ENCODE results near the gene AKIRIN1. TPM values are rescaled to one million over a fixed set of nuclear protein-coding genes. Genes with fewer than 3 reads are reported as not detected.
"Not testable (repeated sequence)": the region's sequence is repeated elsewhere in the genome, so short reads cannot be mapped to it uniquely, and the experiment has no call there.

The AKIRIN1 gene
- total and polyA plus RNA-seq, 5 donors: 32.2 to 63.3 (median 54.4) TPM

- 58% methylated on average over 4 of the region's 4 CpGs for WGBS
- H3K9me3 ChIP-seq (ENCODE audit: control insufficient read depth, low read length): no peaks in the 10 kb centered on the region
- no peak for ATAC-seq
- no peaks in the 10 kb centered on the region for H3K27me3 ChIP-seq (ENCODE audit: control insufficient read depth, insufficient read depth)
- DNase-seq: no peak
- H3K4me3 ChIP-seq (ENCODE audit: low read length): no peak overlapping the region
- H3K27ac ChIP-seq (ENCODE audit: low read length): no peak overlapping the region
- H3K4me1 ChIP-seq (ENCODE audit: control insufficient read depth, insufficient read depth, low read length): peaks cover 6% of the 10 kb centered on the region
- intact Hi-C loops (cut with DNase I): loop anchor here in 2 of 4 donors (10.0 kb wide), 1 partner anchor 132 kb away; no protein-coding TSS in a partner anchor
Measured at GRCh38 chr1:38997034-38997900, 6.2 kb downstream of the AKIRIN1 start.

- WGBS: 34% methylated on average over 3 of the region's 3 CpGs
- peaks cover 4% of the 10 kb centered on the region for H3K4me1 ChIP-seq (ENCODE audit: control insufficient read depth, insufficient read depth, low read length)
- DNase-seq (no peak), ATAC-seq (no peak)
- no peaks in the 10 kb centered on the region for H3K9me3 ChIP-seq (ENCODE audit: control insufficient read depth, low read length)
- intact Hi-C loops (cut with DNase I): loop anchor here in 2 of 4 donors (10.0 kb wide), 1 partner anchor 133 kb away; no protein-coding TSS in a partner anchor
- no peak overlapping the region for H3K27ac ChIP-seq (ENCODE audit: low read length)
- H3K4me3 ChIP-seq (ENCODE audit: low read length): no peak overlapping the region
- no peaks in the 10 kb centered on the region for H3K27me3 ChIP-seq (ENCODE audit: control insufficient read depth, insufficient read depth)
Measured at GRCh38 chr1:38997901-38998190, 6.8 kb downstream of the AKIRIN1 start.

DNA sequence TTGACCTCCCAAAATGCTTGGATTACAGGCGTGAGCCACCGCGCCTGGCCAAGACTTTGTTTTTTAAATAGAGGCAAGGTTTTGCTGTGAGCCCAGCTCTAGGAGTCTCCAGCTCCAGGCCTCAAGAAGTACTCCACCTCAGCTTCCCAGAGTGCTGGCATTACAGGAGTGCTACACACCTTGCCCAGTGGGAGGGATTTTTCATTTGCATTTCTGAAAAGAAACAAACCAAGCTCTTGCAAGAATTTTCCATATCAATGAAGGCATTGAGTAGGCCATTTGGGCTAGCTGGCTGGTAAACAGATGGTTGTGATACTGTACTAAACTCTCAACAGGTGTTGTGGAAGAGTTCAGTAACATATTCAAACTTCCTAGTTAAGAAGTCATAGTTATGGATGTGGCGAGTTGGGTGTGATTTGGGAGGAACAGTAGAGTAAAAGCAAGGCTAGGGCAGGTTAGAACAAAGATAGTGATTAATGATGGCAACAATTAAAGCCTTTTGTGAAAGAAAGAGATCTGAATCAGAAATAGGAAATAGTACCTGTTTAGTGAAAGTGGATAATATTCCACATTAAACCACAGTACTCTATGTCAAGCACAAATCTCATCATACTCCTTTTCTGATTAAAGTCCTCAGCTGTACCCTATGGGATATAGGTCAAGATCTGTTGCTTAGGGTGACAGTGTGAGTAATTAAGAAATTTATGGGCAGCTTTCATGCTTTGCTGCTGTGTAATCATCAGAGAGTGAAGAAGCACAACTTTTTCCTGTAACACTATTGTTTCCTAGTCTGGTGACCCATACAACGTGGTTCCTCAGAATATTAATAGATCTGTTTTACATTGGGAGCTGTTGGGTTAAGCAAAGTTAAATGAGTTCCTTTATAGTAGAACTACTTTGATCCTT lies 10.7 kb downstream of the AKIRIN1 start:
- no peaks in the 10 kb centered on the region for H3K9me3 ChIP-seq (ENCODE audit: control insufficient read depth, low read length)
- no peak for DNase-seq
- no peak for ATAC-seq
- intact Hi-C loops (cut with DNase I): no loop called here
- no peak overlapping the region for H3K27ac ChIP-seq (ENCODE audit: low read length)
- no peak overlapping the region for H3K4me3 ChIP-seq (ENCODE audit: low read length)
- H3K4me1 ChIP-seq (ENCODE audit: control insufficient read depth, insufficient read depth, low read length): no peaks in the 10 kb centered on the region
- 83% methylated on average over 5 of the region's 5 CpGs for WGBS
- no peaks in the 10 kb centered on the region for H3K27me3 ChIP-seq (ENCODE audit: control insufficient read depth, insufficient read depth)

GRCh38 chr1:39003281-39003680 lies 12.2 kb downstream of the AKIRIN1 start:
- H3K4me1 ChIP-seq (ENCODE audit: control insufficient read depth, insufficient read depth, low read length): no peaks in the 10 kb centered on the region
- ATAC-seq: no peak
- 57% methylated on average over 3 of the region's 3 CpGs for WGBS

DNA sequence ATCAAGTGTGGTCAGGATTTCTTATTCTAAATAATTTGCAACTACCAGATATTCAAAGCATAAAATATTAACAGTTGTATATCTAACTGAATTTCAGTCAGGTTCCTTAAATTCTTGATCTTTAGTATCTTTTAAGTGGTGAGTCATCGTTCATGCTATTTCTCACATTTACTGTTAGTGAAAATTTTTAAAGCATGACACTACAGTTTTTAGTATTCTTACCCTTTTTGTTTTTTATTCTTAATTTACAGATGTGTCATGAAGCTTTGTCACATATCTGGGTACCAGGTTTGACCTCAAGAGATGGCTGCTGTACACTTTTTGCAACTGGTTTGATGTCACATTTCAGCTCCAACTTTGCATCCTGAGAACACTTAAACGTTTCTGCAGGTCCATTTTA lies 12.7 kb downstream of the AKIRIN1 start:
- no peak for ATAC-seq
- H3K4me1 ChIP-seq (ENCODE audit: control insufficient read depth, insufficient read depth, low read length): no peaks in the 10 kb centered on the region
- intact Hi-C loops (cut with DNase I): no loop called here
- no peak overlapping the region for H3K4me3 ChIP-seq (ENCODE audit: low read length)
- no peaks in the 10 kb centered on the region for H3K9me3 ChIP-seq (ENCODE audit: control insufficient read depth, low read length)
- DNase-seq: no peak
- no peaks in the 10 kb centered on the region for H3K27me3 ChIP-seq (ENCODE audit: control insufficient read depth, insufficient read depth)
- 67% methylated on average over 2 of the region's 2 CpGs for WGBS
- no peak overlapping the region for H3K27ac ChIP-seq (ENCODE audit: low read length)

More at GRCh38 chr1:39003281-39003680, 12.2 kb downstream of the AKIRIN1 start:
- H3K4me3 ChIP-seq (ENCODE audit: low read length): no peak overlapping the region
- H3K27me3 ChIP-seq (ENCODE audit: control insufficient read depth, insufficient read depth): no peaks in the 10 kb centered on the region
- H3K9me3 ChIP-seq (ENCODE audit: control insufficient read depth, low read length): no peaks in the 10 kb centered on the region
- H3K27ac ChIP-seq (ENCODE audit: low read length): no peak overlapping the region
- intact Hi-C loops (cut with DNase I): no loop called here
- DNase-seq: no peak

DNA sequence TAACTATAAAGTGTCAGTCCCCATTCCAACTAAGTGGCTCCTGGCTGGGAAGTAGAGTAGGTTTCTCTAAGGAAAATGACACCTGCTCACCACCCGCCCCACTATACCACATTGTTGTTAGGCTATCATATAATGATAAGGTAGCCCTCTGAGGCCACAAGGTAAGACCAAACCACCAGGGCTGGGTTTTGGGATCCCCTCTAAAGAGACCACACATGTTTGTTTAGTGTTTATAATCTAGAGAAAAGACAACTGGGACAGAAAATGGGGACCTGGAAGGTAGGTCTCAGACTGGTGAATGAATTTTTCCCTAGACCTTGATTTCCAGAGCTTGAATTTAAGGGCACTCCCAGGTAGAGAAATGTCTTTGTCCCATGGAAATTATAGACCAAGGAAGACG lies 15.2 kb downstream of the AKIRIN1 start:
- no peak overlapping the region for H3K4me3 ChIP-seq (ENCODE audit: low read length)
- no peaks in the 10 kb centered on the region for H3K27me3 ChIP-seq (ENCODE audit: control insufficient read depth, insufficient read depth)
- no peaks in the 10 kb centered on the region for H3K4me1 ChIP-seq (ENCODE audit: control insufficient read depth, insufficient read depth, low read length)
- H3K27ac ChIP-seq (ENCODE audit: low read length): no peak overlapping the region
- intact Hi-C loops (cut with DNase I): no loop called here
- ATAC-seq (no peak), DNase-seq (no peak)
- no peaks in the 10 kb centered on the region for H3K9me3 ChIP-seq (ENCODE audit: control insufficient read depth, low read length)
- 94% methylated on average over 2 of the region's 2 CpGs for WGBS

DNA sequence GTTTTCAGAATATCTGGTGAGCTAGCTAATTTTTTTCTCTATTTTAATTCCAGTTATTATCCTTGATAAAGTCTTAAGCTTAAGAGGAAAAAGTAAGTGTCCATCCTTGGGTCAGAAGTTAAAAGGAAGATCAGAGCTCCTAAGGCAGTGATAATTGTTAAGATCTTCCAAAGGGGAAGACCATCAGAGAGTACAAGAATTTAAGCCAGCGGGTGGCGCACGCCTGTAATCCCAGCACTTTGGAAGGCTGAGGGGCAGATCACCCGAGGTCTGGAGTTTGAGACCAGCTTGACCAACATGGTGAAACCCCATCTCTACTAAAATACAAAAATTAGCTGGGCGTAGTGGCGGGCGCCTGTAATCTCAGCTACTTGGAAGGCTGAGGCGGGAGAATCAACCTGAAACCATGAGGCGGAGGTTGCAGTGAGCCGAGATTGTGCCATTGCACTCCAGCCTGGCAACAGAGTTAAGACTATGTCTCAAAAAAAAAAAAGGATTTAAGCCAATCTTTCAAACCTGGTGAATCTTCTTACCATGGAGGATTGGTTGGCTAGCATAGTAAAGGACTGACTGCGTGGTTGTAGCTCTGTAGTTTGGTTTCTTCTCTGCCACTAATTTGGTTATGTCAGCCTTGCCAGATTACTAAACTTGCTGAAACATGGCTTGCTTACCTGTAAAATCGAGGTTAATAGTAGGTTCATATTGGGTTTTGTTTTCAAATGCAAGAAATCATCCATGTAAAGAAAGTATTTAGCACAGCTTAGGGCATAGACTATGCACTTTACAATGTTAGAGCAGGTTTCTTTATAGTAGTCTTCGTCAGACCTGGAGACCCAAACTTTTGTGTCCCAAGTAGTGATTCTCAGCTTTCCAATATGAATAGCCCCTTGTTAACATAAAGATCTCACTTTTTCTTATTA lies 15.9 kb downstream of the AKIRIN1 start:
- intact Hi-C loops (cut with DNase I): no loop called here
- Histone ChIP-seq H3K4me3 (ENCODE audit: low read length) (no peak overlapping the region), H3K27me3 (ENCODE audit: control insufficient read depth, insufficient read depth) (no peaks in the 10 kb centered on the region), H3K9me3 (ENCODE audit: control insufficient read depth, low read length) (no peaks in the 10 kb centered on the region), H3K4me1 (ENCODE audit: control insufficient read depth, insufficient read depth, low read length) (no peaks in the 10 kb centered on the region), H3K27ac (ENCODE audit: low read length) (no peak overlapping the region)
- DNase-seq (no peak), ATAC-seq (no peak)
- WGBS: 94% methylated on average over 13 of the region's 13 CpGs

GRCh38 chr1:39014956-39015355 lies 23.9 kb downstream of the AKIRIN1 start:
- intact Hi-C loops (cut with DNase I): not testable (repeated sequence)
- peak in 1 of 2 donors; percentile 44 for ATAC-seq

GRCh38 chr1:39016604-39017171 lies 25.6 kb downstream of the AKIRIN1 start:
- no peaks in the 10 kb centered on the region for H3K9me3 ChIP-seq (ENCODE audit: control insufficient read depth, low read length)
- no peaks in the 10 kb centered on the region for H3K4me1 ChIP-seq (ENCODE audit: control insufficient read depth, insufficient read depth, low read length)
- intact Hi-C loops (cut with DNase I): no loop called here
- WGBS: 69% methylated on average over 10 of the region's 10 CpGs
- no peaks in the 10 kb centered on the region for H3K27me3 ChIP-seq (ENCODE audit: control insufficient read depth, insufficient read depth)
- H3K27ac ChIP-seq (ENCODE audit: low read length): no peak overlapping the region
- ATAC-seq (no peak), DNase-seq (no peak)
- H3K4me3 ChIP-seq (ENCODE audit: low read length): no peak overlapping the region

More at GRCh38 chr1:39014956-39015355, 23.9 kb downstream of the AKIRIN1 start:
- H3K4me3 ChIP-seq (ENCODE audit: low read length); H3K9me3 ChIP-seq (ENCODE audit: control insufficient read depth, low read length); H3K27me3 ChIP-seq (ENCODE audit: control insufficient read depth, insufficient read depth); H3K4me1 ChIP-seq (ENCODE audit: control insufficient read depth, insufficient read depth, low read length); H3K27ac ChIP-seq (ENCODE audit: low read length); DNase-seq: not testable (repeated sequence)
- 91% methylated on average over 8 of the region's 8 CpGs for WGBS

DNA sequence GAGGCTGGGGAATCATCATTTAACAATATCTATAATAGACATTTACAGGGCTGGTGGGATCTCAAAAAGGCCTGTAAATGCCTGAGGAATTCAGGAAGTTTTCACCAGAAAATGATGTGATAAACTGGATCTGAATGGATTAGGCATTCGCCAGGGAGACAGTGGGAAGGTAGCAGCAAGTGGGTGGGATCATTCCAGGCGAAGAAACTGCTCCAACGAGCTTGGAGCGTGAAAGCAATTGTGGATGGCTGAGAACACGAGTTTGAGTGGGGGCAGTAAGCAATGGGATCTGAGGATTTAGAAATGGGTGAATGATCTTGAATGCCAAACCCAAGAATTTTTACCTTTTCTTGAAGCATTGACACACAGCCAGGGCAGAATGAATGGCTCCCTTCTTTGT lies 26.2 kb downstream of the AKIRIN1 start:
- Histone ChIP-seq H3K9me3 (ENCODE audit: control insufficient read depth, low read length) (no peaks in the 10 kb centered on the region), H3K27me3 (ENCODE audit: control insufficient read depth, insufficient read depth) (no peaks in the 10 kb centered on the region), H3K4me1 (ENCODE audit: control insufficient read depth, insufficient read depth, low read length) (no peaks in the 10 kb centered on the region), H3K4me3 (ENCODE audit: low read length) (no peak overlapping the region), H3K27ac (ENCODE audit: low read length) (no peak overlapping the region)
- ATAC-seq: no peak
- DNase-seq: no peak
- intact Hi-C loops (cut with DNase I): no loop called here
- 77% methylated on average over 5 of the region's 5 CpGs for WGBS

Measured in right cardiac atrium (tissue), 5 donors.